PFSK-1 (cell line): ENCODE data around the gene MAPRE2.

Experiments used
- FOXP2 ChIP-seq: optimal IDR thresholded peaks from 2 replicates; pipeline ENCODE3; 2011; ENCODE audit warnings: borderline replicate concordance, control low read depth, inconsistent platforms; ENCODE audit not compliant: insufficient read depth; ENCODE audit errors: extremely low read length, extremely low read depth
- POLR2AphosphoS5 ChIP-seq: IDR thresholded peaks from 2 replicates; pipeline ENCODE4 v1.6.1; 2012; ENCODE audit warnings: low read depth, mild to moderate bottlenecking, control low read depth, low read length, moderate library complexity
- SIN3A ChIP-seq: IDR thresholded peaks from 2 replicates; pipeline ENCODE4 v1.6.1; 2012; ENCODE audit warnings: mild to moderate bottlenecking, low read length, moderate library complexity, borderline replicate concordance; ENCODE audit not compliant: insufficient read depth
- TAF1 ChIP-seq: IDR thresholded peaks from 2 replicates; pipeline ENCODE4 v1.6.1; 2012; ENCODE audit warnings: low read length, control low read depth, borderline replicate concordance; ENCODE audit not compliant: insufficient read depth
- TF ChIP-seq, protein P1 (sequence below), 2 experiments: IDR thresholded peaks; 2 replicates each; pipeline versions ENCODE4 v1.6.1 to v1.8.0; 2011 to 2012; ENCODE audit warnings: low read depth in 2 of 2, low read length in 2 of 2, control low read depth in 1 of 2, inconsistent platforms in 1 of 2, mild to moderate bottlenecking in 1 of 2, moderate library complexity in 1 of 2; ENCODE audit not compliant: insufficient read depth in 1 of 2

- TF ChIP-seq SIN3A, result no peak
- TF ChIP-seq, protein P1, sequence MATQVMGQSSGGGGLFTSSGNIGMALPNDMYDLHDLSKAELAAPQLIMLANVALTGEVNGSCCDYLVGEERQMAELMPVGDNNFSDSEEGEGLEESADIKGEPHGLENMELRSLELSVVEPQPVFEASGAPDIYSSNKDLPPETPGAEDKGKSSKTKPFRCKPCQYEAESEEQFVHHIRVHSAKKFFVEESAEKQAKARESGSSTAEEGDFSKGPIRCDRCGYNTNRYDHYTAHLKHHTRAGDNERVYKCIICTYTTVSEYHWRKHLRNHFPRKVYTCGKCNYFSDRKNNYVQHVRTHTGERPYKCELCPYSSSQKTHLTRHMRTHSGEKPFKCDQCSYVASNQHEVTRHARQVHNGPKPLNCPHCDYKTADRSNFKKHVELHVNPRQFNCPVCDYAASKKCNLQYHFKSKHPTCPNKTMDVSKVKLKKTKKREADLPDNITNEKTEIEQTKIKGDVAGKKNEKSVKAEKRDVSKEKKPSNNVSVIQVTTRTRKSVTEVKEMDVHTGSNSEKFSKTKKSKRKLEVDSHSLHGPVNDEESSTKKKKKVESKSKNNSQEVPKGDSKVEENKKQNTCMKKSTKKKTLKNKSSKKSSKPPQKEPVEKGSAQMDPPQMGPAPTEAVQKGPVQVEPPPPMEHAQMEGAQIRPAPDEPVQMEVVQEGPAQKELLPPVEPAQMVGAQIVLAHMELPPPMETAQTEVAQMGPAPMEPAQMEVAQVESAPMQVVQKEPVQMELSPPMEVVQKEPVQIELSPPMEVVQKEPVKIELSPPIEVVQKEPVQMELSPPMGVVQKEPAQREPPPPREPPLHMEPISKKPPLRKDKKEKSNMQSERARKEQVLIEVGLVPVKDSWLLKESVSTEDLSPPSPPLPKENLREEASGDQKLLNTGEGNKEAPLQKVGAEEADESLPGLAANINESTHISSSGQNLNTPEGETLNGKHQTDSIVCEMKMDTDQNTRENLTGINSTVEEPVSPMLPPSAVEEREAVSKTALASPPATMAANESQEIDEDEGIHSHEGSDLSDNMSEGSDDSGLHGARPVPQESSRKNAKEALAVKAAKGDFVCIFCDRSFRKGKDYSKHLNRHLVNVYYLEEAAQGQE (IDR thresholded peaks at IDR 0.05; ENCODE audit: insufficient read depth in 1 of 2, low read depth in 2 of 2, low read length in 2 of 2), result no peak
- TF ChIP-seq TAF1, result no peak
- no peak for TF ChIP-seq POLR2AphosphoS5
- TF ChIP-seq FOXP2, result no peak
These were observed 58.7 kb downstream of the MAPRE2 start for GRCh38 chr18:35099911-35100310.
